Measurements from ENCODE around the gene WDR83. TPM values are rescaled to one million over a fixed set of nuclear protein-coding genes. Genes with fewer than 3 reads are reported as not detected.

Gene WDR83
- total RNA-seq, 1 donor from 2014 or later, result 19.0 TPM

- Mint-ChIP-seq H3K9me3 (no peaks in the 10 kb centered on the region), H3K27ac (ENCODE audit: unreplicated experiment) (peak overlapping the region; percentile 96), H3K27me3 (ENCODE audit: low read depth) (peaks cover 10% of the 10 kb centered on the region), H3K4me1 (peaks cover 35% of the 10 kb centered on the region), H3K36me3 (ENCODE audit: low read depth) (peaks cover 16% of the 10 kb centered on the region), H3K4me3 (peak overlapping the region; percentile 100)
- no peak for DNase-seq (ENCODE audit: low read depth, low spot score)
- TF ChIP-seq CTCF (conservative IDR thresholded peaks at IDR 0.05), result no peak
Observed at GRCh38 chr19:12720851-12721655, 54.4 kb downstream of the WDR83 start.

DNA sequence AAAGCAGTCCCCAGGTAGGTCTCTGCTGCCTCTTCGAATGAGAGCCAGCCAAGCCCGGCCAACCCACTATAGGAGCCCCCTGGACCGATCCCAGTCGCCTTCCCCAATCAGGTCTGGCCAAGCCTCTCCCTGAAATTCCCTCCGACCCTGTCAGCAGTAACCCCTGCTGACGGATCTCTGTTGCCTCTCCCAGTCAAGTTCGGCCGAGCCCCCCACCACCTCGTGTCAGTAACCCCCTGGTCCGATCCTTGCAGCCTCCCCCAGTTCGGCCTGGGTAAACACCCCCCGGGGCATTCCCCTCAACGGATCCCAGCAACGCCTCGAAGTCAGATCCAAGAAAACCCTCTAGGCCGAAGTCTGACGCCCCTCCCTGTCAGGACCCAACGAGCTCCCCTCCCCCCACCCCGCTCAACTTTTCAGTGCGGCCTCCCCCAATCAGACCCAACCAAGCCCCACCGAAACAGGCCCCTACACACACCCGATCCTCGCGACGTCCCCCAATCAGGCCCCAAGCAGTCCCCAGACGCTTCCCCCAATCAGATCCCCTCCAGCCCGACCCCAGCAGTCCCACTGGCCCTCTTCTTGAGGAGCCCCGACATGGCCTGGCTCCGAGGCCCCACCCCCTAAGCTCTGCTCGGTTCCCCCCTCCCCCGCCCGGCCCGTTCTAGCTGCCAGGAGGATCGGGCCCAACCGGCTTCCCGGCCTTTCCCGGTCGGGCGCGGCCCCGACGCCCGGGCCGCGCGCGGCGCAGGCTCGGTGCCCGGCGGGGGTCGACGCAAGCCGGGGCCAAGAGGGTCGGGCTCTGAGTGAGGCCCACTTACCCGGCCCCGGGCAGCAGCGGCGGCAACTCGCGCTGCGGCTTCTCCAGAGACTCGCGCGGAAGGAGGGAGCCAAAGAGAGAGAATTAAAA lies 55.3 kb downstream of the WDR83 start:
- Mint-ChIP-seq H3K27ac (ENCODE audit: unreplicated experiment) (peak overlapping the region; percentile 100), H3K4me3 (peak overlapping the region; percentile 100), H3K27me3 (ENCODE audit: low read depth) (peaks cover 10% of the 10 kb centered on the region), H3K4me1 (peaks cover 40% of the 10 kb centered on the region), H3K36me3 (ENCODE audit: low read depth) (peaks cover 11% of the 10 kb centered on the region), H3K9me3 (no peaks in the 10 kb centered on the region)
- TF ChIP-seq CTCF (conservative IDR thresholded peaks at IDR 0.05), result no peak
- peak; percentile 49 for DNase-seq (ENCODE audit: low read depth, low spot score)

GRCh38 chr19:12722566-12723380 lies 56.2 kb downstream of the WDR83 start:
- Mint-ChIP-seq H3K27ac (ENCODE audit: unreplicated experiment) (peak overlapping the region; percentile 100), H3K27me3 (ENCODE audit: low read depth) (peaks cover 10% of the 10 kb centered on the region), H3K9me3 (no peaks in the 10 kb centered on the region), H3K4me1 (peaks cover 40% of the 10 kb centered on the region), H3K36me3 (ENCODE audit: low read depth) (peaks cover 12% of the 10 kb centered on the region), H3K4me3 (peak overlapping the region; percentile 100)
- DNase-seq (ENCODE audit: low read depth, low spot score), result peak; percentile 91
- no peak for TF ChIP-seq CTCF (conservative IDR thresholded peaks at IDR 0.05)

- peaks cover 15% of the 10 kb centered on the region for H3K36me3 Mint-ChIP-seq (ENCODE audit: low read depth)
- no peaks in the 10 kb centered on the region for H3K9me3 Mint-ChIP-seq
- DNase-seq (ENCODE audit: low read depth, low spot score), result no peak
- peak overlapping the region; percentile 100 for H3K27ac Mint-ChIP-seq (ENCODE audit: unreplicated experiment)
- peaks cover 10% of the 10 kb centered on the region for H3K27me3 Mint-ChIP-seq (ENCODE audit: low read depth)
- TF ChIP-seq CTCF (conservative IDR thresholded peaks at IDR 0.05), result no peak
- peaks cover 40% of the 10 kb centered on the region for H3K4me1 Mint-ChIP-seq
- peak overlapping the region; percentile 100 for H3K4me3 Mint-ChIP-seq
Observed at GRCh38 chr19:12723381-12723640, 56.7 kb downstream of the WDR83 start.

Measured in neural crest cell (in vitro differentiated cells).